ENCODE data around the gene GPC3. TPM values are rescaled to one million over a fixed set of nuclear protein-coding genes. Genes with fewer than 3 reads are reported as not detected.
A peak's percentile ranks its signal among the peaks of the same experiment; 100 is the strongest.
"Not testable (repeated sequence)": the region's sequence is repeated elsewhere in the genome, so short reads cannot be mapped to it uniquely, and the experiment has no call there.

Gene GPC3
- total RNA-seq, 2 donors from 2014 or later, result 16.9 to 22.7 TPM

GRCh38 chrX:134024686-134025377, 39.4 kb upstream of the GPC3 start:
- no peak overlapping the region for H3K4me3 ChIP-seq
- no peaks in the 10 kb centered on the region for H3K9me3 ChIP-seq
- no peak for TF ChIP-seq CTCF (IDR thresholded peaks at IDR 0.05)
- no peak for TF ChIP-seq POLR2A (IDR thresholded peaks at IDR 0.05)
- peaks cover 4% of the 10 kb centered on the region for H3K4me1 ChIP-seq
- no peak for DNase-seq
- H3K36me3 ChIP-seq (replicated peaks in 1 of 2; ENCODE audit: insufficient read depth in 1 of 2, low read depth in 2 of 2), result no peaks in the 10 kb centered on the region
- H3K27ac ChIP-seq, result no peak overlapping the region
- H3K27me3 ChIP-seq, result no peaks in the 10 kb centered on the region
- ATAC-seq, result no peak
- intact Hi-C loops (cut with DNase I), result no loop called here

GRCh38 chrX:134023851-134024281, 38.5 kb upstream of the GPC3 start:
- H3K4me1 ChIP-seq, result peaks cover 4% of the 10 kb centered on the region
- no peak overlapping the region for H3K27ac ChIP-seq
- H3K4me3 ChIP-seq, result no peak overlapping the region
- no peak for DNase-seq
- H3K36me3 ChIP-seq (replicated peaks in 1 of 2; ENCODE audit: insufficient read depth in 1 of 2, low read depth in 2 of 2), result no peaks in the 10 kb centered on the region
- no peak for TF ChIP-seq CTCF (IDR thresholded peaks at IDR 0.05)
- no peak for TF ChIP-seq POLR2A (IDR thresholded peaks at IDR 0.05)
- no peak for ATAC-seq
- H3K27me3 ChIP-seq, result no peaks in the 10 kb centered on the region
- no peaks in the 10 kb centered on the region for H3K9me3 ChIP-seq
- WGBS, 2 donors, result 83 to 87% methylated on average over 4 of the region's 4 CpGs
- intact Hi-C loops (cut with DNase I), result no loop called here

GRCh38 chrX:134020910-134021309, 35.5 kb upstream of the GPC3 start:
- Histone ChIP-seq H3K4me3 (no peak overlapping the region), H3K36me3 (replicated peaks in 1 of 2; ENCODE audit: insufficient read depth in 1 of 2, low read depth in 2 of 2) (no peaks in the 10 kb centered on the region), H3K4me1 (no peaks in the 10 kb centered on the region), H3K9me3 (no peaks in the 10 kb centered on the region), H3K27me3 (no peaks in the 10 kb centered on the region), H3K27ac (no peak overlapping the region)
- TF ChIP-seq POLR2A (IDR thresholded peaks at IDR 0.05) (no peak), CTCF (IDR thresholded peaks at IDR 0.05) (peak in 2 of 7 experiments; percentile 11 to 33)
- intact Hi-C loops (cut with DNase I), result no loop called here
- no peak for ATAC-seq
- DNase-seq, result no peak
- 93 to 95% methylated on average over 2 of the region's 2 CpGs for whole genome bisulfite sequencing, 2 donors

- Histone ChIP-seq H3K36me3 (replicated peaks in 1 of 2; ENCODE audit: insufficient read depth in 1 of 2, low read depth in 2 of 2) (no peaks in the 10 kb centered on the region), H3K27ac (no peak overlapping the region), H3K4me1 (no peaks in the 10 kb centered on the region), H3K9me3 (no peaks in the 10 kb centered on the region), H3K27me3 (no peaks in the 10 kb centered on the region), H3K4me3 (no peak overlapping the region)
- 49 to 53% methylated on average over 4 of the region's 4 CpGs for WGBS, 2 donors
- TF ChIP-seq POLR2A (IDR thresholded peaks at IDR 0.05), result no peak
- TF ChIP-seq CTCF (IDR thresholded peaks at IDR 0.05), result no peak
- no peak for ATAC-seq
- no peak for DNase-seq
- intact Hi-C loops (cut with DNase I), result no loop called here
Measured at GRCh38 chrX:134019567-134020206, 34.3 kb upstream of the GPC3 start.

DNA sequence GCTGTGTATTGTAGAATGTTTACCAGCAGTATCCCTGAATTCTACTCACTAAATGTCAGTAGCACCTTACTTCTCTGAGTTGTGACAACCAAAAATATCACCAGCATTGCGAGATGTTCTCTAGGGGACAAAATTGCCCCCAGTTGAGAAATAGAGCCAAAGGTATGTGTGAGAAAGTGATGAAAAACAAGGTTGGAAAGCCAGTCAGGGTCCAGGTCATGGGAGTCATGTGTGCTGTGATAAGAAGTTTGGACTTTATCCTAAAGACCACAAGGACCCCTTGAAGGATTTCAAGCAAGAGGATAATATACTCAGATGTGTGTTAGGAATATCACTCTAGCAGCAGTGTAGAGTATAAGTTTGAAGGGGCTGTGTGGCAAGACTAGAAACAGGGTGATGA, 30.9 kb upstream of the GPC3 start:
- DNase-seq; H3K4me1 ChIP-seq; H3K27ac ChIP-seq; ATAC-seq; H3K9me3 ChIP-seq; intact Hi-C loops (cut with DNase I); H3K4me3 ChIP-seq; H3K27me3 ChIP-seq; H3K36me3 ChIP-seq (replicated peaks in 1 of 2; ENCODE audit: insufficient read depth in 1 of 2, low read depth in 2 of 2): not testable (repeated sequence)
- 100% methylated on average over 1 of the region's 1 CpG for WGBS, 2 donors

- H3K4me3 ChIP-seq; H3K4me1 ChIP-seq; intact Hi-C loops (cut with DNase I); H3K9me3 ChIP-seq; ATAC-seq; H3K36me3 ChIP-seq (replicated peaks in 1 of 2; ENCODE audit: insufficient read depth in 1 of 2, low read depth in 2 of 2); H3K27me3 ChIP-seq; DNase-seq; H3K27ac ChIP-seq: not testable (repeated sequence)
- WGBS, 2 donors, result 100% methylated on average over 1 of the region's 3 CpGs; no CpG with 5 or more reads in 1 of the 2 donors
Measured at GRCh38 chrX:134015510-134015909, 30.1 kb upstream of the GPC3 start.
